Measurements from ENCODE around the gene SLC35B3.

DNA sequence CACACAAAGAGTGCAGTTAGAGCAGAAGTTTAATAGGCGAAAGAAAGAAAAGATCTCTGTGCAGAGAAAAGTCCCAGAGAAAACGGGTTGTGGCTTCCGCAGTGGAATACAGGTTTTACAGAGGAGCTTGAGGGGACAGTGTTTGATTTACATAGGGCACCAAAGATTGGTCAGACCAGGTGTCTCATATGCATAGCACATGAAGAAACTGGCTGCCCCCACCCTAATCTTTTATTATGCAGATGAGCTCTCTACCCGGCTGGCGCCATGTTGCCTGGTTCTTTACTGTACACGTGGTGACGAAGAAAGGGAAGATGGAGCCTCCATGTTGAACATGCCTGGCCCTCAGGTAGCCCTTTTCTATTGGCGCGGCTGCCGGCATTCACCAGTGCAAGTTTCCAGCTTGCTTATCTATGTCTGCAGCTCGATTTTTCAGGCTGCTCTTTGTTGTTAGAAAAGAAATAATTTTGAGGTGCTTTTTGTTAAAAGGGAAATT, 47.4 kb downstream of the SLC35B3 start:
- TF ChIP-seq, protein P1, sequence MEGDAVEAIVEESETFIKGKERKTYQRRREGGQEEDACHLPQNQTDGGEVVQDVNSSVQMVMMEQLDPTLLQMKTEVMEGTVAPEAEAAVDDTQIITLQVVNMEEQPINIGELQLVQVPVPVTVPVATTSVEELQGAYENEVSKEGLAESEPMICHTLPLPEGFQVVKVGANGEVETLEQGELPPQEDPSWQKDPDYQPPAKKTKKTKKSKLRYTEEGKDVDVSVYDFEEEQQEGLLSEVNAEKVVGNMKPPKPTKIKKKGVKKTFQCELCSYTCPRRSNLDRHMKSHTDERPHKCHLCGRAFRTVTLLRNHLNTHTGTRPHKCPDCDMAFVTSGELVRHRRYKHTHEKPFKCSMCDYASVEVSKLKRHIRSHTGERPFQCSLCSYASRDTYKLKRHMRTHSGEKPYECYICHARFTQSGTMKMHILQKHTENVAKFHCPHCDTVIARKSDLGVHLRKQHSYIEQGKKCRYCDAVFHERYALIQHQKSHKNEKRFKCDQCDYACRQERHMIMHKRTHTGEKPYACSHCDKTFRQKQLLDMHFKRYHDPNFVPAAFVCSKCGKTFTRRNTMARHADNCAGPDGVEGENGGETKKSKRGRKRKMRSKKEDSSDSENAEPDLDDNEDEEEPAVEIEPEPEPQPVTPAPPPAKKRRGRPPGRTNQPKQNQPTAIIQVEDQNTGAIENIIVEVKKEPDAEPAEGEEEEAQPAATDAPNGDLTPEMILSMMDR (IDR thresholded peaks at IDR 0.05) = no peak
- TF ChIP-seq EP300 (IDR thresholded peaks at IDR 0.05) = no peak
